GM23248 (cell line): ENCODE results near the gene C5orf47. TPM values are rescaled to one million over a fixed set of nuclear protein-coding genes. Genes with fewer than 3 reads are reported as not detected.

ENCODE experiments used
- DNase-seq: peaks from one replicate; pipeline ENCODE4 v3.0.0-alpha.2; 2015
- H2AFZ ChIP-seq: fragments of 200-600 bp; sonication (generic); 2 replicates; pipeline ENCODE4 v1.6.1; 2016; ENCODE audit warnings: antibody characterized with exemption
- H3F3A ChIP-seq: fragments of 200-600 bp; sonication (generic); 2 replicates; pipeline ENCODE4 v1.6.1; 2016; ENCODE audit warnings: mild to moderate bottlenecking, antibody characterized with exemption, mixed run types; ENCODE audit not compliant: insufficient read depth
- H3K27ac ChIP-seq: fragments of 200-600 bp; sonication (generic); 2 replicates; pipeline ENCODE4 v1.5.1; 2016; ENCODE audit warnings: mild to moderate bottlenecking
- H3K27me3 ChIP-seq: fragments of 200-600 bp; sonication (generic); replicated peaks from 2 replicates; pipeline ENCODE4 v1.6.1; 2016; ENCODE audit warnings: mild to moderate bottlenecking; ENCODE audit not compliant: insufficient read depth
- H3K36me3 ChIP-seq: fragments of 200-600 bp; sonication (generic); 2 replicates; pipeline ENCODE4 v1.6.1; 2016; ENCODE audit warnings: low read depth, mild to moderate bottlenecking
- H3K4me1 ChIP-seq: fragments of 200-600 bp; sonication (generic); 2 replicates; pipeline ENCODE4 v1.6.1; 2016; ENCODE audit warnings: mild to moderate bottlenecking; ENCODE audit not compliant: insufficient read depth
- H3K4me2 ChIP-seq: fragments of 200-600 bp; sonication (generic); one replicate; pipeline ENCODE4 v1.6.1; 2016; ENCODE audit warnings: mild to moderate bottlenecking; ENCODE audit not compliant: unreplicated experiment
- H3K4me3 ChIP-seq: fragments of 200-600 bp; sonication (generic); 2 replicates; pipeline ENCODE4 v1.5.1; 2016; ENCODE audit warnings: mild to moderate bottlenecking
- H3K79me2 ChIP-seq: fragments of 200-600 bp; sonication (generic); 2 replicates; pipeline ENCODE4 v1.6.1; 2016; ENCODE audit warnings: mild to moderate bottlenecking; ENCODE audit not compliant: insufficient read depth
- H3K9ac ChIP-seq: fragments of 200-600 bp; sonication (generic); 2 replicates; pipeline ENCODE4 v1.6.1; 2016; ENCODE audit warnings: mild to moderate bottlenecking
- H3K9me2 ChIP-seq: fragments of 200-600 bp; sonication (generic); 2 replicates; pipeline ENCODE4 v1.6.1; 2016; ENCODE audit warnings: mixed run types, mild to moderate bottlenecking, moderate library complexity; ENCODE audit not compliant: insufficient read depth
- H3K9me3 ChIP-seq: fragments of 200-600 bp; sonication (generic); one replicate; pipeline ENCODE4 v1.6.1; 2017; ENCODE audit warnings: low read depth
- H4K20me1 ChIP-seq: fragments of 200-600 bp; sonication (generic); 2 replicates; pipeline ENCODE4 v1.6.0; 2016; ENCODE audit not compliant: insufficient read depth
- EZH2 ChIP-seq: fragments of 200-600 bp; sonication (generic); IDR thresholded peaks from 2 replicates; pipeline ENCODE4 v1.6.1; 2018; ENCODE audit warnings: antibody characterized with exemption, mild to moderate bottlenecking; ENCODE audit not compliant: insufficient read depth, poor library complexity, severe bottlenecking
- EZH2phosphoT487 ChIP-seq: fragments of 200-600 bp; sonication (generic); IDR thresholded peaks from 2 replicates; pipeline ENCODE4 v1.6.1; 2018; ENCODE audit warnings: antibody characterized with exemption, moderate library complexity, mild to moderate bottlenecking, low read depth; ENCODE audit not compliant: insufficient read depth
- WGBS, 2 experiments: methylation state at CpG; one replicate each; pipeline ENCODE4 v1.1.6; 2015 to 2017; ENCODE audit warnings: low lambda C conversion rate in 2 of 2, low coverage in 1 of 2; ENCODE audit errors: missing lambda C conversion rate in 2 of 2; 5-methylcytosine and 5-hydroxymethylcytosine counted together
- in situ Hi-C: fragments of 300-500 bp; cut with MboI; formaldehyde crosslinking; loops from 2 replicates; pipeline ENCODE4 v1.15.0; 2020
- polyA plus RNA-seq: library from polyadenylated mRNA; unstranded; fragments of >200 nt; fragmentation: Nextera tagmentation; extraction: Ambion mirVana; gene quantifications from 2 replicates; pipeline ENCODE4 v1.2.1, GENCODE V29; 2016
- total RNA-seq: library from RNA; depleted of rRNA; stranded (reverse); fragments of >200 nt; shearing (Covaris generic); gene quantifications from 2 replicates; pipeline ENCODE4 v1.2.3, GENCODE V29; 2014

C5orf47 gene
- total and polyA plus RNA-seq, 2 experiments from 2014 or later: not detected

DNA sequence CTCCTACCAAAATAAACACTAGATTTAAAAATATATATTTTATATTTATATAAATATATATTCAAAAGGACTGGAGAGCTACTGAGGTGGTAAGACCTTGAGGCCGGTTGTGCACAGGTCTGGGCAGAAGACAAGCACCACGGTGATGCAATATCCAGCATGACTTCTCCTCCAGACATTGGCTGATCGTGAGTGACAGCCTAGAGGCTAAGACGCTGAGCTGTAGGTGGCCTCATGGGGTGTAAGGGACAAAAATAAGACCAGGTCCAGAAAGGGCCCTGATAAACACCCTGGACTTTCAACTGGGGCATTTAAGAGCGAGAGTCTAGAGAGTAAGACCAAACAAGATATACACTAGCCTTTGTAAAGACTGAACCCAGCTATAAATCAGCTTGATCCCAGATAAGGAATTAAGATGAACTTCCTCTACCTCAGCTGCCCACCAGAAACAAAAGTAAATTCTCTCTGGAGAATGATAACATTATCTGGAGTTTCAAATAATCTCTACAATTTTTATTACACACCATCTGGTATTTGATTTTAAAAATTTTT lies 14.2 kb upstream of the C5orf47 start:
- H3K9me3 ChIP-seq: no peaks in the 10 kb centered on the region
- WGBS, 2 experiments: 82 to 83% methylated on average over 5 of the region's 5 CpGs
- no peak overlapping the region for H3K4me2 ChIP-seq
- H3K27ac ChIP-seq: no peak overlapping the region
- DNase-seq: no peak
- no peaks in the 10 kb centered on the region for H3K9me2 ChIP-seq
- H3F3A ChIP-seq: no peaks in the 10 kb centered on the region
- TF ChIP-seq EZH2 (no peak), EZH2phosphoT487 (no peak)
- H3K4me3 ChIP-seq: no peak overlapping the region
- peaks cover 14% of the 10 kb centered on the region for H3K27me3 ChIP-seq
- H2AFZ ChIP-seq: no peak overlapping the region
- H3K79me2 ChIP-seq: no peaks in the 10 kb centered on the region
- no peak overlapping the region for H3K9ac ChIP-seq
- in situ Hi-C loops: no loop called here
- H3K36me3 ChIP-seq: no peaks in the 10 kb centered on the region
- no peaks in the 10 kb centered on the region for H3K4me1 ChIP-seq
- no peaks in the 10 kb centered on the region for H4K20me1 ChIP-seq

- Histone ChIP-seq H3K9me3 (no peaks in the 10 kb centered on the region), H3K79me2 (no peaks in the 10 kb centered on the region), H3K4me2 (no peak overlapping the region), H2AFZ (no peak overlapping the region), H3K36me3 (no peaks in the 10 kb centered on the region), H4K20me1 (no peaks in the 10 kb centered on the region), H3K4me1 (no peaks in the 10 kb centered on the region), H3K9me2 (no peaks in the 10 kb centered on the region), H3K4me3 (no peak overlapping the region), H3K27me3 (peaks cover 27% of the 10 kb centered on the region), H3K9ac (no peak overlapping the region), H3K27ac (no peak overlapping the region), H3F3A (no peaks in the 10 kb centered on the region)
- TF ChIP-seq EZH2phosphoT487: no peak
- no peak for TF ChIP-seq EZH2
- in situ Hi-C loops: no loop called here
- 29 to 42% methylated on average over 5 of the region's 5 CpGs for WGBS, 2 experiments
- peak; percentile 30 for DNase-seq
These were observed 7.7 kb upstream of the C5orf47 start for GRCh38 chr5:173981185-173981761.

DNA sequence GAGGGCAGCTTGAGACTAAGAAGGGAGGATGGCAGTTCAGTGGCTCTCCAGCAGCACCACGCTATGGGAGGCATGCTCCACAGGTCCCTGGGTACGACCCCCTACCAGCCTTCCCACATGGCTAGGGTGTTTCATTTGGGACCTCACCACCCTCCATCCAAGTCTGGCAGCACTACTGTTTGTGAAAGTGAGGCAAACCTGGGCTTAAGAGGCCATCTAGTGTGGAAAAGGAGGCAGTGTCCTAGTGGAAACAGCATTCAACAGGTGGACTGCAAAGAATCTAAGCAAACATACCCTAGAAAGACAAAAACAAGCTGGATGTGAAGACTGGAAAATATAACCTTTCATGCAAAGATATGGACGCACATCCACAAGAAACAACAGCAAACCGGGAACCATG lies 4.8 kb upstream of the C5orf47 start:
- Histone ChIP-seq H4K20me1 (no peaks in the 10 kb centered on the region), H3K4me1 (no peaks in the 10 kb centered on the region), H3K9ac (no peak overlapping the region), H3F3A (no peaks in the 10 kb centered on the region), H3K9me3 (no peaks in the 10 kb centered on the region), H2AFZ (no peak overlapping the region), H3K27me3 (peaks cover 19% of the 10 kb centered on the region), H3K9me2 (no peaks in the 10 kb centered on the region), H3K79me2 (no peaks in the 10 kb centered on the region), H3K4me2 (no peak overlapping the region), H3K4me3 (no peak overlapping the region), H3K36me3 (no peaks in the 10 kb centered on the region), H3K27ac (no peak overlapping the region)
- 19 to 20% methylated on average over 4 of the region's 4 CpGs for WGBS, 2 experiments
- DNase-seq: peak; percentile 32
- in situ Hi-C loops: no loop called here
- TF ChIP-seq EZH2: no peak
- no peak for TF ChIP-seq EZH2phosphoT487

- H3K36me3 ChIP-seq: no peaks in the 10 kb centered on the region
- H4K20me1 ChIP-seq: no peaks in the 10 kb centered on the region
- 77 to 85% methylated on average over 11 to 41 of the region's 41 CpGs for WGBS, 2 experiments
- no peaks in the 10 kb centered on the region for H3K79me2 ChIP-seq
- H3K27me3 ChIP-seq: no peaks in the 10 kb centered on the region
- in situ Hi-C loops: no loop called here
- H3K4me3 ChIP-seq: no peak overlapping the region
- no peak overlapping the region for H3K4me2 ChIP-seq
- no peaks in the 10 kb centered on the region for H3K9me2 ChIP-seq
- no peak for DNase-seq
- no peak for TF ChIP-seq EZH2phosphoT487
- TF ChIP-seq EZH2: no peak
- H3K27ac ChIP-seq: no peak overlapping the region
- H2AFZ ChIP-seq: no peak overlapping the region
- no peak overlapping the region for H3K9ac ChIP-seq
- no peaks in the 10 kb centered on the region for H3F3A ChIP-seq
- no peaks in the 10 kb centered on the region for H3K4me1 ChIP-seq
- H3K9me3 ChIP-seq: no peaks in the 10 kb centered on the region
These were observed 587 bp downstream of the C5orf47 start for GRCh38 chr5:173989432-173990082.
